SK-N-SH (cell line): ENCODE measurements around the gene XPR1. TPM values are rescaled to one million over a fixed set of nuclear protein-coding genes. Genes with fewer than 3 reads are reported as not detected.

Experiments
- CTCF ChIA-PET: fragments of 300-600, 350-600 bp; formaldehyde crosslinking; extraction: SDS; loops from one replicate; lab custom pipeline; 2021; lab: Yijun Ruan, JAX
- POLR2A ChIA-PET: fragments of 350-600 bp; sonication (Branson Sonifier 250); formaldehyde crosslinking; extraction: SDS; loops from one replicate; lab custom pipeline; 2020; ENCODE audit warnings: antibody characterized with exemption, inconsistent platforms; lab: Yijun Ruan, JAX
- DNase-seq: peaks from one replicate; pipeline ENCODE4 v3.0.0; 2012
- H2AFZ ChIP-seq: fragments of 200-600 bp; sonication (generic); 2 replicates; pipeline ENCODE4 v1.8.1; 2016; ENCODE audit warnings: antibody characterized with exemption, mild to moderate bottlenecking, low read depth
- H3F3A ChIP-seq: fragments of 200-600 bp; sonication (generic); replicated peaks from 2 replicates; pipeline ENCODE3; 2016; ENCODE audit warnings: antibody characterized with exemption, mild to moderate bottlenecking; ENCODE audit not compliant: insufficient read depth
- H3K27ac ChIP-seq, 2 experiments: fragments of 200-500 bp in 1 of 2; fragments of 200-600 bp in 1 of 2; sonication (Bioruptor generic) in 1 of 2; sonication (generic), shearing (Covaris generic) in 1 of 2; 2 replicates each; pipeline versions ENCODE4 v1.5.1 to v1.6.1; 2014 to 2016; ENCODE audit warnings: low read depth in 2 of 2, inconsistent platforms in 1 of 2, low read length in 1 of 2, mild to moderate bottlenecking in 1 of 2, mixed read lengths in 1 of 2
- H3K27me3 ChIP-seq: fragments of 200-600 bp; sonication (generic), shearing (Covaris generic); 2 replicates; pipeline ENCODE4 v1.6.1; 2016; ENCODE audit warnings: mixed run types; ENCODE audit not compliant: insufficient read depth
- H3K36me3 ChIP-seq, 2 experiments: fragments of 200-500 bp in 1 of 2; fragments of 200-600 bp in 1 of 2; sonication (Bioruptor generic) in 1 of 2; sonication (generic) in 1 of 2; replicated peaks in 1 of 2; 2 replicates each; pipeline versions ENCODE3 to v1.5.1; 2014 to 2016; ENCODE audit warnings: low read length in 1 of 2, mild to moderate bottlenecking in 1 of 2; ENCODE audit not compliant: insufficient read depth in 2 of 2, control insufficient read depth in 1 of 2
- H3K4me1 ChIP-seq, 2 experiments: fragments of 200-500 bp in 1 of 2; fragments of 200-600 bp in 1 of 2; sonication (Bioruptor generic) in 1 of 2; sonication (generic), shearing (Covaris generic) in 1 of 2; 2 replicates each; pipeline versions ENCODE4 v1.5.1 to v1.6.1; 2014 to 2016; ENCODE audit warnings: low read depth in 1 of 2, low read length in 1 of 2, mixed run types in 1 of 2; ENCODE audit not compliant: insufficient read depth in 2 of 2, control insufficient read depth in 1 of 2
- H3K4me2 ChIP-seq: fragments of 200-600 bp; sonication (generic), shearing (Covaris generic); 2 replicates; pipeline ENCODE4 v1.6.1; 2017; ENCODE audit warnings: mixed run types
- H3K4me3 ChIP-seq, 2 experiments: fragments of 200-500 bp in 1 of 2; fragments of 200-600 bp in 1 of 2; sonication (Bioruptor generic) in 1 of 2; sonication (generic), shearing (Covaris generic) in 1 of 2; 2 replicates each; pipeline versions ENCODE4 v1.5.1 to v1.8.1; 2014 to 2016; ENCODE audit warnings: low read depth in 2 of 2, inconsistent platforms in 1 of 2, low read length in 1 of 2, mild to moderate bottlenecking in 1 of 2, mixed read lengths in 1 of 2, moderate library complexity in 1 of 2
- H3K79me2 ChIP-seq: fragments of 200-600 bp; sonication (generic); 2 replicates; pipeline ENCODE4 v1.8.1; 2017; ENCODE audit warnings: mild to moderate bottlenecking; ENCODE audit not compliant: insufficient read depth
- H3K9ac ChIP-seq: fragments of 200-600 bp; sonication (generic); 2 replicates; pipeline ENCODE4 v1.6.1; 2017; ENCODE audit warnings: mixed run types
- H3K9me2 ChIP-seq: fragments of 200-600 bp; sonication (generic); 2 replicates; pipeline ENCODE4 v1.6.1; 2017; ENCODE audit warnings: mixed run types
- H3K9me3 ChIP-seq: fragments of 200-600 bp; sonication (generic); 2 replicates; pipeline ENCODE4 v1.6.1; 2017; ENCODE audit warnings: mixed run types, mild to moderate bottlenecking, moderate library complexity
- H4K20me1 ChIP-seq: fragments of 200-600 bp; sonication (generic); 2 replicates; pipeline ENCODE4 v1.6.1; 2017; ENCODE audit warnings: mild to moderate bottlenecking, mixed run types; ENCODE audit not compliant: insufficient read depth
- CHD2 ChIP-seq: fragments of 150-350 bp; IDR thresholded peaks from 2 replicates; pipeline ENCODE4 v1.6.1; 2018; ENCODE audit warnings: low read length; ENCODE audit not compliant: partially characterized antibody
- EP300 ChIP-seq, 2 experiments: IDR thresholded peaks; 2 replicates each; pipeline versions ENCODE4 v1.4.0 to v1.6.1; 2012; ENCODE audit warnings: borderline replicate concordance in 1 of 2, low read depth in 1 of 2, low read length in 1 of 2
- FOXJ3 ChIP-seq: sonication (generic); formaldehyde crosslinking; IDR thresholded peaks from 2 replicates; pipeline ENCODE4 v1.5.1; 2020; ENCODE audit warnings: mild to moderate bottlenecking, missing genetic modification reagents
- FOXM1 ChIP-seq: IDR thresholded peaks from 2 replicates; pipeline ENCODE4 v1.4.0; 2012; ENCODE audit warnings: low read depth, mild to moderate bottlenecking
- GATA2 ChIP-seq: sonication (generic); formaldehyde crosslinking; IDR thresholded peaks from 2 replicates; pipeline ENCODE4 v1.5.0; 2020; ENCODE audit warnings: mild to moderate bottlenecking, missing genetic modification reagents
- JUND ChIP-seq: IDR thresholded peaks from 2 replicates; pipeline ENCODE4 v1.4.0; 2012
- MEF2A ChIP-seq: IDR thresholded peaks from 2 replicates; pipeline ENCODE4 v1.4.0; 2012; ENCODE audit warnings: low read depth, borderline replicate concordance
- MXI1 ChIP-seq: IDR thresholded peaks from 2 replicates; pipeline ENCODE4 v1.6.1; 2012; ENCODE audit warnings: mild to moderate bottlenecking, low read depth, low read length, improper control_type of control experiment
- NFIC ChIP-seq: IDR thresholded peaks from 2 replicates; pipeline ENCODE4 v1.4.0; 2012; ENCODE audit warnings: borderline replicate concordance
- RAD21 ChIP-seq: IDR thresholded peaks from 2 replicates; pipeline ENCODE4 v1.6.1; 2012; ENCODE audit warnings: mild to moderate bottlenecking, low read length
- RCOR1 ChIP-seq: fragments of 150-350 bp; IDR thresholded peaks from 2 replicates; pipeline ENCODE4 v1.6.1; 2017; ENCODE audit warnings: antibody characterized with exemption, low read length
- SMC3 ChIP-seq: IDR thresholded peaks from 2 replicates; pipeline ENCODE4 v1.6.1; 2012; ENCODE audit warnings: low read depth, low read length, improper control_type of control experiment
- TEAD4 ChIP-seq: IDR thresholded peaks from 2 replicates; pipeline ENCODE4 v1.4.0; 2012; ENCODE audit warnings: mild to moderate bottlenecking, borderline replicate concordance; ENCODE audit not compliant: insufficient read depth
- WGBS: methylation state at CpG from one replicate; pipeline ENCODE4 v1.1.6; 2017; ENCODE audit warnings: low lambda C conversion rate; 5-methylcytosine and 5-hydroxymethylcytosine counted together
- polyA plus RNA-seq, 3 experiments: library from polyadenylated mRNA; depleted of rRNA; stranded (reverse); fragments of >200 nt; gene quantifications; 2 replicates each; pipeline ENCODE4 v1.2.3, GENCODE V29; 2012
- TF ChIP-seq, protein P1 (sequence below): fragments of 150-350 bp; IDR thresholded peaks from 2 replicates; pipeline ENCODE4 v1.6.1; 2016; ENCODE audit warnings: mild to moderate bottlenecking, low read depth, low read length

XPR1 gene
- polyA plus RNA-seq, 1 of the 3 experiments (the other 2 are of a cell fraction): 7.9 TPM

DNA sequence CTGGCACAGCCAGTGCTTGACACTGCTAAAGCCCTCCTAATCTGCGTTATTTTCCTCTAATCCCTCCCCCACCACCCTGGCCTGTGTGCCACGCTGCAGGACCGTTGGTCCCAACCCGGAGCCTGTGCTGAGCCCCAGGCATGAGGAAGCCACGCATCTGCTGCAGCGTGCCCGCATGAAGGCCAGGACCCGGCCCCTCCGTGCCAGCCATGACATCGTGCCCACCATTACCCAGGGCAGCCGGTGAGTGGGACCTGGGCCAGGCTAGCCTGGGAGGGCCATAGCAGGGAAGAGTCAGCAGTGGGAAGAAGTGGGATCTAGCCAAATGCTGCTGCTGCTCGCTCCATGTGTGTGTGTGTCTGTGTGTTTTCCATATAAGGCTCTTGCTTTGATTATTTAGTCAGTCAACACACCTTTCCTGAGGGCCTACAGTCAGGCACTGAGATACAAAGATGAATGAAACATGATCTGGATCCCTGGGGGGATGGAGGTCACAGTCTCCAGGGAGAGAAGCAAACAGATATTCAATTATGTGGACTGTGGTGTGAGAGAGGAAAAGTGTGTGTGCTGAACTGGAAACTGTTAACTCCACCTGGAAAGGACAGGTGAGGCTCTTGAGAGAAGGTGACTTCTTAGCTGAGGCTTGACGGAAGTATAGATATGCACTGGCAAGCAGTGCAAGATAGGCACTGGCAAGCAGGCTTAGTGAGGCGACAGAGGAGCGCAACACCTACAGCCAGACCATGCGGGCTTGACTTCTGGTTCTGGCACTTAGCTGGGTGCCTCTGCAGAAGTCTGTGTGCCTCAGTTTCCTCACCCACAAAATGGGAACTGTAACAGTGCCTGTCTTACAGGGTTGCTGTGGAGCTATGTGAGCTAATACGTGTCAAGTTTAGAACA lies 296.8 kb downstream of the XPR1 start:
- peak overlapping the region in 1 of 2 experiments; percentile 99; a peak in 2 of 4 replicates for H3K27ac ChIP-seq
- no peaks in the 10 kb centered on the region for H3K79me2 ChIP-seq
- no peaks in the 10 kb centered on the region for H4K20me1 ChIP-seq
- TF ChIP-seq FOXM1 (no peak), MXI1 (0 out of 2 replicates have a peak, but pooled peaks have one; percentile 26), EP300 (IDR thresholded peaks at IDR 0.05; ENCODE audit: borderline replicate concordance in 1 of 2, low read depth in 1 of 2, low read length in 1 of 2) (peak in 1 of 2 experiments; percentile 4; a peak in 1 of 4 replicates)
- no peak overlapping the region for H2AFZ ChIP-seq
- H3K36me3 ChIP-seq: no peaks in the 10 kb centered on the region
- H3K9me2 ChIP-seq: no peaks in the 10 kb centered on the region
- H3K4me3 ChIP-seq: no peak overlapping the region
- ChIA-PET POLR2A (interaction anchor here (1.2 to 2.3 kb wide), 5 partner anchors 168 to 1147 kb away, joined by 3 to 5 read pairs (median 3); no protein-coding TSS in a partner anchor), CTCF (interaction anchor here (1.6 kb wide), 1 partner anchor 47 kb away, joined by 7 read pairs; no protein-coding TSS in a partner anchor)
- WGBS: 74% methylated on average over 12 of the region's 17 CpGs
- no peak overlapping the region for H3K9ac ChIP-seq
- H3K9me3 ChIP-seq: no peaks in the 10 kb centered on the region
- peaks cover 13 to 82% of the 10 kb centered on the region in 2 experiments; a peak in 3 of 4 replicates for H3K4me1 ChIP-seq
- DNase-seq: peak; percentile 58
- H3F3A ChIP-seq: no peaks in the 10 kb centered on the region
- H3K27me3 ChIP-seq: no peaks in the 10 kb centered on the region
- H3K4me2 ChIP-seq: no peak overlapping the region

DNA sequence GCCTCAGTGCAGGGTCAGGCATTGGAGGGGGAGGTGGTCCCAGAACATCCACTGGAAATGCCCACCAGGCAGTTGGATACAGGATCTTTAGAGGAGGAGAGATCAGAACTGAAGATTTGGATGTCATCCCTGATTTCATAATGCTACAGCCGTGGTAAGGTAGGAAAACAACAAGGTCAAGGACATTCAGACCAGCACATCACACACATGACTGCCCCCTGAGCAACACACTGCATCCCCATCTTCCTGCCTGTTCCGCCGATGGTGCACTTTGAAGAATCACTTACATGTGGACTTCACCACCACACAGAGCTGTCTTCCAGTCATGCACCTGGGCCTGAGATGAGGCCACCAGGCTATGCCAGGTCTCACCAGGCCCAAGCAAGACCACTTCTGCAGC lies 297.6 kb downstream of the XPR1 start:
- no peak overlapping the region for H3K9ac ChIP-seq
- TF ChIP-seq JUND (no peak), MEF2A (no peak), NFIC (no peak), RCOR1 (no peak)
- no peaks in the 10 kb centered on the region for H3K9me2 ChIP-seq
- no peaks in the 10 kb centered on the region for H3K79me2 ChIP-seq
- no peaks in the 10 kb centered on the region for H3F3A ChIP-seq
- H2AFZ ChIP-seq: no peak overlapping the region
- 43% methylated on average over 1 of the region's 3 CpGs for WGBS
- POLR2A ChIA-PET: interaction anchor here (1.5 kb wide), 1 partner anchor 176 kb away, joined by 3 read pairs; no protein-coding TSS in a partner anchor
- H3K27ac ChIP-seq: peak overlapping the region in 1 of 2 experiments; percentile 99; a peak in 2 of 4 replicates
- H3K27me3 ChIP-seq: no peaks in the 10 kb centered on the region
- no peaks in the 10 kb centered on the region for H3K9me3 ChIP-seq
- H3K4me2 ChIP-seq: no peak overlapping the region
- no peak for DNase-seq
- no peaks in the 10 kb centered on the region for H4K20me1 ChIP-seq
- H3K36me3 ChIP-seq: no peaks in the 10 kb centered on the region
- H3K4me3 ChIP-seq: no peak overlapping the region
- CTCF ChIA-PET: interaction anchor here (1.6 to 2.3 kb wide), 2 partner anchors 48 to 212 kb away, joined by 7 to 9 read pairs; no protein-coding TSS in a partner anchor
- H3K4me1 ChIP-seq: peaks cover 13 to 75% of the 10 kb centered on the region in 2 experiments; a peak in 3 of 4 replicates

DNA sequence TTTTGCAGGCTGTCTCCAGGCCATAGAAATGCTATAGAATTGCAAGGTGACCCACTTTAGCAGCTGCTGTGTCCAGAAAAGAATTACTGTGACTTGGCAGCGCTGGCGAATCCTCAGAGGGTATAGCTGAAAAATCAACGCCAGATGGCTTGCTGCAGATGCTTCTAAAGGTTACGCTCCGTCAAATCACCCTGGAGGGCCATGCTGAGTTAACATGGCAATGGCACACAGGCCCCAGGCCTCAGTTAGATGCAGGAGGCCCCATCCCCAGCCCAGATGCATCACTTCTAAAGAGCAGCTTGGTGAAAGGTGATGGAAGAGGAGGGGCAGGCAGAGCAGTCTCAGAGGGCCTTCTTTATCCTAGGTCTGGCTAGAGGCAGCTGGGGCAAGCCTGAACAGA lies 298.9 kb downstream of the XPR1 start:
- POLR2A ChIA-PET: interaction anchor here (0.7 to 1.2 kb wide), 9 partner anchors 8 to 198 kb away, joined by 3 to 5 read pairs (median 4); partner anchors contain the start of gene STX6
- no peak overlapping the region for H3K9ac ChIP-seq
- peak; percentile 86 for DNase-seq
- H4K20me1 ChIP-seq: no peaks in the 10 kb centered on the region
- no peak overlapping the region for H3K4me2 ChIP-seq
- WGBS: 58% methylated on average over 5 of the region's 5 CpGs
- H3K4me3 ChIP-seq: no peak overlapping the region
- CTCF ChIA-PET: interaction anchor here (0.7 to 2.3 kb wide), 8 partner anchors 26 to 397 kb away, joined by 3 to 9 read pairs (median 3); no protein-coding TSS in a partner anchor
- no peaks in the 10 kb centered on the region for H3K9me3 ChIP-seq
- H3F3A ChIP-seq: no peaks in the 10 kb centered on the region
- peak; percentile 80 for TF ChIP-seq CHD2
- no peak for TF ChIP-seq TEAD4
- peak; percentile 44; the same call in 1 of the 2 replicates for TF ChIP-seq MXI1
- TF ChIP-seq RAD21: peak; percentile 22; the same call in 1 of the 2 replicates
- TF ChIP-seq RCOR1: peak; percentile 61; the same call in 1 of the 2 replicates
- TF ChIP-seq, protein P1, sequence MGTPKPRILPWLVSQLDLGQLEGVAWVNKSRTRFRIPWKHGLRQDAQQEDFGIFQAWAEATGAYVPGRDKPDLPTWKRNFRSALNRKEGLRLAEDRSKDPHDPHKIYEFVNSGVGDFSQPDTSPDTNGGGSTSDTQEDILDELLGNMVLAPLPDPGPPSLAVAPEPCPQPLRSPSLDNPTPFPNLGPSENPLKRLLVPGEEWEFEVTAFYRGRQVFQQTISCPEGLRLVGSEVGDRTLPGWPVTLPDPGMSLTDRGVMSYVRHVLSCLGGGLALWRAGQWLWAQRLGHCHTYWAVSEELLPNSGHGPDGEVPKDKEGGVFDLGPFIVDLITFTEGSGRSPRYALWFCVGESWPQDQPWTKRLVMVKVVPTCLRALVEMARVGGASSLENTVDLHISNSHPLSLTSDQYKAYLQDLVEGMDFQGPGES: no peak
- peak in 1 of 2 experiments; percentile 86; a peak in 1 of 4 replicates for TF ChIP-seq EP300 (IDR thresholded peaks at IDR 0.05; ENCODE audit: borderline replicate concordance in 1 of 2, low read depth in 1 of 2, low read length in 1 of 2)
- peak; percentile 8; the same call in 1 of the 2 replicates for TF ChIP-seq SMC3
- TF ChIP-seq FOXJ3 (CRISPR knock-in tag): peak; percentile 68; the same call in 1 of the 2 replicates
- peak; percentile 56 for TF ChIP-seq GATA2 (CRISPR knock-in tag)
- H3K79me2 ChIP-seq: no peaks in the 10 kb centered on the region
- H3K27me3 ChIP-seq: no peaks in the 10 kb centered on the region
- H3K4me1 ChIP-seq: peaks cover 13 to 63% of the 10 kb centered on the region in 2 experiments; a peak in 3 of 4 replicates
- no peaks in the 10 kb centered on the region for H3K9me2 ChIP-seq
- H3K27ac ChIP-seq: peak overlapping the region in 1 of 2 experiments; percentile 96; a peak in 2 of 4 replicates
- no peaks in the 10 kb centered on the region for H3K36me3 ChIP-seq
- H2AFZ ChIP-seq: no peak overlapping the region
